CD4-positive, alpha-beta T cell treated with Interleukin-4 for 4 hours (primary cell): ENCODE measurements around the gene PHF21A.
A peak's percentile ranks its signal among the peaks of the same experiment; 100 is the strongest.

Source experiments
- DNase-seq: peaks from one replicate; pipeline ENCODE4 v3.0.0-alpha.2; 2020

PHF21A gene

GRCh38 chr11:45931739-45932138 lies 189.5 kb downstream of the PHF21A start:
- DNase-seq: no peak

- DNase-seq: no peak
Measured at GRCh38 chr11:45930951-45931570, 190.2 kb downstream of the PHF21A start.

DNA sequence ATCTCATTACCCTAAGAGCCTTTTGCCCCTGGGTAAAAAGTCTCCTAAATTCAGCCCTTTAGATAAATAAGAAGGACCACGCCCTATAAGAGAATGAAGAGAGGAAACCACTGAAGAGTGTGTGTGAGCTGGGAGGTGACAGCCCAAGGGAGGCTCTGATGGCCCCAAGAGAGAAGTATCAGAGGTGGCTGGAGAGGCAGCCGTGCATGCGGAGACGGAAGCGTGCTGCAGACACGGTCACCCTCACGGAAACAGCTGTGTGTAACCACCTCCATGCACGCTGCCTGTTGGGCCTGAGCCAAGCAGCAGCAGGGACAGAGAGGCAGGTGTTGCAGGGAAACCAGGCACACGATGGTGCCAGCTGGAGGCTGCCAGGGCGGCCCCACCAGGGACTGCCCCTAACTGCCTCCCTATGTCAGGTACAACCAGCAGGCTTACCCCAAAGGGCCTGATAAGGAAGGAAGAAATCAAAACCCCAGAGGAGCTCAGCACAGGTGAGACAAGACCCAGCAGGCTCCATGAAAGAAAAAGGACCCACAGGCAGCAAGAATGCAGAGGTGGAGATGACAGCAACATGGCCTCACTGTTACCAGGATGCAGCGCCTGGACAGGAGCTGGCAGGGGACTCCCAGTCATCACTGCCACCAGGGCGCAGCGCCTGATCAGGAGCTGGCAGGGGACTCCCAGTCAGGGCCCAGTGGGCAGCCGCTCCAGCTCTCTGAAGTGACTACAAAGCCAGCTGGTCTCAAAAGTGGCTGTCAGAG lies 191.0 kb downstream of the PHF21A start:
- DNase-seq: peak; percentile 61

DNA sequence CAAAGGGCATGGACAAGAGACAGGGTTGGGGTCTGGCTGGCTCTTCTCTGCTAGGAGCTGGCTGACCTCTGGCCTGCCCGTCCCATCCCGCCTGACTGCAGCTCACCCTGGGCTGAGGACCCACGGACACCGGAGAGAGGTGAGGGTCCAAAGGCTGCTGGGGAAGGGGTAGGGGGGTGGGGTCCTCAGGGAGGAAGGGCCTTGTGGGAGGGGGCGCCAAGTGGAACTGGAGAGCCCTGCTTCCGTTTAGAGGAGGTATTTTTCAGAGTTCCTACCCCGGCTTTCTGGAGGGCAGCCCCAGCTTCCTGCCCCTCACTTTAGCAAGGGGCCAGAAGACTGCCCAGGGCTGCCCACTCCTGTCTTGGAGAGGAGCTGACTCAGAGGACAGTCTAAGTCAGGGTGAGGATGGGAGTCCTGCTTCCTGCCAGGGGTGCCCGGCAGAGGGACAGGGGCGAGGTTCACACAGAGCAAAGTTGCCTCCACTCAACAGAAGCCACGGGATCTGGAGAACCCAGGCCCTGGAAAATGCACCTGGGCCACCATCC lies 191.7 kb downstream of the PHF21A start:
- DNase-seq: no peak

GRCh38 chr11:45928535-45929215 lies 192.6 kb downstream of the PHF21A start:
- DNase-seq: no peak

DNA sequence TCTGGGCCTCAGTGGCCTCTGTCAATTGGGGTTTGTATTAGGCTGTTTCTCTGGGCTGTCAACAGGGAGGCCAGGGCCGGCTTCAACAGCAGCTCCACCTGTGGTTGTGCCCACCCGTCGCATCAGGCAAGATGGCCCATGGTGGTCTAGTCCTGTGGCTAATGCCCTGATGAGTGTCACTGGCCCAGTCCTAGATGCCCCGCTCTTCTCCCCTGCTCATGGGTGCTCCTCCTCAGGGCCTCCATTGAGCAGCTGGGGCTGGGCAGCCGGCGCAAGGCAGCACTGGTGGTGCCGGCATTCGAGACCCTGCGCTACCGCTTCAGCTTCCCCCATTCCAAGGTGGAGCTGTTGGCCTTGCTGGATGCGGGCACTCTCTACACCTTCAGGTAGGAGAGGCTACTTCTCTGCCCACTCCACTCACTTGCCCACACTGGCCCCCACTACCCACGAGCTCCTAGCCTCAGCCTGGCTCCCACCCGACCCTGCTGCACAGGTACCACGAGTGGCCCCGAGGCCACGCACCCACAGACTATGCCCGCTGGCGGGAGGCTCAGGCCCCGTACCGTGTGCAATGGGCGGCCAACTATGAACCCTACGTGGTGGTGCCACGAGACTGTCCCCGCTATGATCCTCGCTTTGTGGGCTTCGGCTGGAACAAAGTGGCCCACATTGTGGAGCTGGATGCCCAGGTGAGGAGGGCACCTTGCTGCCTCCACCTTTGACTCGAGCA lies 193.4 kb downstream of the PHF21A start:
- no peak for DNase-seq

- no peak for DNase-seq
Measured at GRCh38 chr11:45927332-45927683, 193.9 kb downstream of the PHF21A start.

DNA sequence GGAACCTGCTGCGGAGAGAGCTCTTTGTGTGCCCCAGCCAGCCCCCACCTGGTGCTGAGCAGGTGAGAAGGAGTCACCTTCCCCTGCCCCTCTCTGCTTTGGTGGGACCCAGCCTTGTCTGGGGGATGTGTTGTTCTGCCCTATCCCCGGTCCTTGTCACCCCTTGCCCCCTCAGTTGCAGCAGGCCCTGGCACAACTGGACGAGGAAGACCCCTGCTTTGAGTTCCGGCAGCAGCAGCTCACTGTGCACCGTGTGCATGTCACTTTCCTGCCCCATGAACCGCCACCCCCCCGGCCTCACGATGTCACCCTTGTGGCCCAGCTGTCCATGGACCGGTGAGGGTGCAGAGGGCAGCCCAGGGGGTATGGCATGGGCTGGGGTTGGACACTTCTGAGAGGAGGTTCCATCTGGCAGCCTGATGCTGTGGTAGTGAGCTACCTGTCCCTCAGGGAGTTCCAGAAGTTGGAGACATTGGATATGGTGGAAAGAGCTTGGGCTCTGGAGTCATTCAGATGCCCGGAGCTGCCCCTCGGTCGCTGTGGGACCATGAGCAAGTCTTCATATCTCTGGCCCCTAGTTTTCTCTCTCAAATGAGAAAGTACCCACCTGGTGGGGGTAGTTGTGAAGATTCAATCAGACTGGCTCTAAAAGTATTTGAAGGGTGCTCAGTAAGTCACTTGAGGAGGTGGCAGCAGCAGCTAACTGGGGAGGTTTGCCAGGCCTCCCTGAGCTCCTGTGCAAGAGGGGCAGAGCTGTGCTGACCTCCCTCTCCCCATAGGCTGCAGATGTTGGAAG lies 194.5 kb downstream of the PHF21A start:
- no peak for DNase-seq

GRCh38 chr11:45926001-45926401 lies 195.3 kb downstream of the PHF21A start:
- DNase-seq: no peak

GRCh38 chr11:45925550-45925949 lies 195.7 kb downstream of the PHF21A start:
- no peak for DNase-seq

DNA sequence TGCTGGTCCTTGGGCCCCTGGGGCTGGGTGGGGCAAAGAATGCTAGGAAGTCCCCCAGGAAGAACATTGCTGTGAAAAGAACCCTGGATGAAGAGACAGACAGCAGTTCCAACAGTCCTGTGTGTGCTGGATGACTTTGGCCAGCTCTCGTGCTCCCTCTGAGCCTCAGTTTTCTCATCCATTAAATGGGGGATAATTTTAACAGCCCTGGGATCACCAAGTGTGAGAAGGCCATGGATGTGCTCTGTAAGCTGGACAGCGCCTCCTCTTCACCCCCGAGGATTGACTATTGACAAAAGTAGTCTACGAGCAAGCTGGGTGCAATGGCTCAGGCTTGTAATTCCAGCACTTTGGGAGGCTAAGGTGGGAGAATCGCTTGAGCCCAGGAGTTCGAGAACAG lies 196.3 kb downstream of the PHF21A start:
- no peak for DNase-seq

- no peak for DNase-seq
Measured at GRCh38 chr11:45924036-45924915, 197.0 kb downstream of the PHF21A start.

- DNase-seq: no peak
Measured at GRCh38 chr11:45922425-45923082, 198.7 kb downstream of the PHF21A start, which contains the start of gene LARGE2. TSS of gene LARGE2 (plus strand) at chr11:45922656. CDS start at chr11:45922883, 227 bp downstream.

GRCh38 chr11:45921561-45922424 lies 199.5 kb downstream of the PHF21A start:
- no peak for DNase-seq

GRCh38 chr11:45920531-45921477 lies 200.4 kb downstream of the PHF21A start:
- no peak for DNase-seq

DNA sequence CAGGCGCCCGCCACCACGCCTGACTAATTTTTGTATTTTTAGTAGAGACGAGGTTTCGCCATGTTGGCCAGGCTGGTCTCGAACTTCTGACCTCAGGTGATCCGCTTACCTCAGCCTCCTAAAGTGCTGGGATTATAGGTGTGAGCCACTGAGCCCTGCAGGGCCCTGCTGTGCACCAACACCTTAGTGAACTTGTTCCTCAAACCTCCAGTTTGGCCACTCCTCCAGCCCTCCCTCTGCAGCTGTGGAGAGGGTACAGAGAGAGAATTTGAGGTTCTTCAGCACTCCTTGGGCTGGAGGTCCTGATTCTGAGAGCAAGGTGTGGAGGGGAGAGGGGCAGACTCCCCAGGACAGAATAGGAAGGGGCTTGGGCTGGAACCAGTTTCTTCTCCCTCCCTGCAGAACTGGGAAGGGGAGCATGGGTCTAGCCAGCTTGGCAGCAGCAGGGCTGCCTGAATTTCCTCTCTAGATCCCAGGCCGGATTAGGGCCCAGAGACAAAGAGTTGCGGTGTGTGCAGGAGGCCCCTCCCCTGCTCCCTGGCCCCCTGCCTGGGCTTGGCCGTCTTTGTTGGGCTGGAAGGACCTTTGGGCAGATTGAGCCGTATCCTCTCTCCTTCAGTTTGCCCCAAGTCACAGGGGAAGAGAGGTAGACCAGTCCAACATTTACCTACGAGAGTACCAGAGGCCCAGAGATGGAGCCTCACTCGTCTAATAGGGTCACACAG lies 201.3 kb downstream of the PHF21A start:
- DNase-seq: no peak

DNA sequence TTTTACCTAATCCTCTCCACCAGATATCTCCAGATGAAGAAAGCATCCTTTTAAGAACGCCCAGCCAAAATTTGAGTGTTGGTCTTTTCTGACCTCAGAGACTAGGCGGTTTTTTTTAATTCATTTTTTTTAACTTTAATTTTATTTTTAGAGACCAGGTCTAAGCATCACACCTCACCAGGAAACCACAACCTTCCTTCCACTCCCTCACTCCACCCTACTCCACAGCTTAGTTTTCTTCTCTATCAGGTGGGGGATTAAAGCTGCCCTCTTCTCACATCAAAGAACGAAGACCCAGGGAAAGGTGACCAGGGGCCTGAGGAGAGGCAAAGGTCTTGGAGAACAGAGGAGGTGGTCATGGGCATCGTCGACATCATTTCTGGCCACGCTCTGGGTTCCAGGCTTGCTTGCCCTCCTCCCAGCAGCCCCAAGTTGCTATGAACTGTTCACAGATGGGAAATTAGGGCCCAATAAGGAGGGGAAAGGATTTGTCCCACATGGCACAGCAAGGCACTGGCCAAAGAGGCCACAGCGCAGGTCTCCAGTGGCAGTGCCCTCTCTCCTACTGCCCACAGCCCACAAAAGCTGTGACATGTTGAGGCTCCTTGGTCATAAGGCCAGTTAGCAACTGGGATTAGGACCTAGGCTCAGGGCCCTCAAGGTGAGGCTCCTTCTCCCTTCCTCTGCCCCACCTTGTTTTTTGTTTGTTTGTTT lies 202.1 kb downstream of the PHF21A start:
- peak; percentile 14 for DNase-seq
